Measurements from ENCODE around the gene STOML1.

Gene STOML1

GRCh38 chr15:73949496-73949895 is 42.6 kb downstream of the STOML1 start:
- no peak for TF ChIP-seq CTCF (conservative IDR thresholded peaks at IDR 0.05; ENCODE audit: low read depth, low read length)
- H3K27ac ChIP-seq = no peak overlapping the region
- H3K27me3 ChIP-seq (ENCODE audit: insufficient read depth, low read depth) = no peaks in the 10 kb centered on the region
- H3K36me3 ChIP-seq (ENCODE audit: insufficient read depth) = no peaks in the 10 kb centered on the region
- no peaks in the 10 kb centered on the region for H3K4me1 ChIP-seq (ENCODE audit: low read depth, poor library complexity, severe bottlenecking)
- H3K79me2 ChIP-seq (ENCODE audit: insufficient read depth, low read depth) = no peaks in the 10 kb centered on the region
- no peak overlapping the region for H3K9ac ChIP-seq
- no peak overlapping the region for H2AFZ ChIP-seq (ENCODE audit: low read depth)
- H4K20me1 ChIP-seq (ENCODE audit: insufficient read depth) = no peaks in the 10 kb centered on the region
- no peak overlapping the region for H3K4me2 ChIP-seq
- no peak overlapping the region for H3K4me3 ChIP-seq (IDR thresholded peaks at IDR 0.05; ENCODE audit: insufficient read depth, low read depth, low read length)

- TF ChIP-seq CTCF (conservative IDR thresholded peaks at IDR 0.05; ENCODE audit: low read depth, low read length) = no peak
- Histone ChIP-seq H3K9ac (no peak overlapping the region), H3K4me3 (IDR thresholded peaks at IDR 0.05; ENCODE audit: insufficient read depth, low read depth, low read length) (no peak overlapping the region), H3K4me1 (ENCODE audit: low read depth, poor library complexity, severe bottlenecking) (no peaks in the 10 kb centered on the region), H2AFZ (ENCODE audit: low read depth) (no peak overlapping the region), H3K27ac (no peak overlapping the region), H3K27me3 (ENCODE audit: insufficient read depth, low read depth) (no peaks in the 10 kb centered on the region), H4K20me1 (ENCODE audit: insufficient read depth) (no peaks in the 10 kb centered on the region), H3K4me2 (no peak overlapping the region), H3K79me2 (ENCODE audit: insufficient read depth, low read depth) (no peaks in the 10 kb centered on the region), H3K36me3 (ENCODE audit: insufficient read depth) (no peaks in the 10 kb centered on the region)
These were observed 43.1 kb downstream of the STOML1 start for GRCh38 chr15:73948982-73949381.

- H3K4me1 ChIP-seq (ENCODE audit: low read depth, poor library complexity, severe bottlenecking) = no peaks in the 10 kb centered on the region
- H3K27ac ChIP-seq = no peak overlapping the region
- H3K4me3 ChIP-seq (IDR thresholded peaks at IDR 0.05; ENCODE audit: insufficient read depth, low read depth, low read length) = no peak overlapping the region
- TF ChIP-seq CTCF (conservative IDR thresholded peaks at IDR 0.05; ENCODE audit: low read depth, low read length) = no peak
- H3K36me3 ChIP-seq (ENCODE audit: insufficient read depth) = no peaks in the 10 kb centered on the region
- H3K79me2 ChIP-seq (ENCODE audit: insufficient read depth, low read depth) = no peaks in the 10 kb centered on the region
- H3K9ac ChIP-seq = no peak overlapping the region
- H2AFZ ChIP-seq (ENCODE audit: low read depth) = no peak overlapping the region
- H4K20me1 ChIP-seq (ENCODE audit: insufficient read depth) = no peaks in the 10 kb centered on the region
- no peaks in the 10 kb centered on the region for H3K27me3 ChIP-seq (ENCODE audit: insufficient read depth, low read depth)
- H3K4me2 ChIP-seq = no peak overlapping the region
These were observed 43.7 kb downstream of the STOML1 start for GRCh38 chr15:73948396-73948795.

- no peak overlapping the region for H3K4me3 ChIP-seq (IDR thresholded peaks at IDR 0.05; ENCODE audit: insufficient read depth, low read depth, low read length)
- H4K20me1 ChIP-seq (ENCODE audit: insufficient read depth) = no peaks in the 10 kb centered on the region
- H3K9ac ChIP-seq = no peak overlapping the region
- H3K27ac ChIP-seq = no peak overlapping the region
- no peak for TF ChIP-seq CTCF (conservative IDR thresholded peaks at IDR 0.05; ENCODE audit: low read depth, low read length)
- no peaks in the 10 kb centered on the region for H3K27me3 ChIP-seq (ENCODE audit: insufficient read depth, low read depth)
- no peak overlapping the region for H2AFZ ChIP-seq (ENCODE audit: low read depth)
- H3K4me2 ChIP-seq = no peak overlapping the region
- no peaks in the 10 kb centered on the region for H3K4me1 ChIP-seq (ENCODE audit: low read depth, poor library complexity, severe bottlenecking)
- H3K79me2 ChIP-seq (ENCODE audit: insufficient read depth, low read depth) = no peaks in the 10 kb centered on the region
- no peaks in the 10 kb centered on the region for H3K36me3 ChIP-seq (ENCODE audit: insufficient read depth)
These were observed 44.4 kb downstream of the STOML1 start for GRCh38 chr15:73947651-73948050.
